NB4 (cell line): ENCODE data around the gene CYTH3.

ENCODE experiments used
- TF ChIP-seq, protein P1 (sequence below): IDR thresholded peaks from one replicate; pipeline ENCODE4 v1.5.1; 2012; ENCODE audit warnings: low read depth, low read length
- TF ChIP-seq, protein P2 (sequence below): IDR thresholded peaks from 2 replicates; pipeline ENCODE4 v1.6.1; 2011; ENCODE audit warnings: low read depth, low read length

DNA sequence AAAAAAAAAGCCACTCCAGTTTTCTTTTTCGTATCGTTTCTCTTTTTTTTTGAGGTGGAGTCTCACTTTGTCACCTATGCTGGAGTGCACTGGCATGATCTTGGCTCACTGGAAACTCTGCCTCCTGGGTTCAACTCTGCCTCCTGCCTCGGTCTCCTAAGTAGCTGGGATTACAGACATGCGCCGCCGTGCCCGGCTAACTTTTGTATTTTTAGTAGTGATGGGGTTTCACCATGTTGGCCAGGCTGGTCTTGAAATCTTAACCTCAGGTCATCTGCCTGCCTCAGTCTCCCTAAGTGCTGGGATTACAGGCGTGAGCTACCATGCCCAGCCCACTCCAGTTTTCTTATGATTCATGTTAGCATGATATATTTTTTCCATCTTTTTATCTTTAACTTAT lies 148.6 kb downstream of the CYTH3 start:
- TF ChIP-seq, protein P1, sequence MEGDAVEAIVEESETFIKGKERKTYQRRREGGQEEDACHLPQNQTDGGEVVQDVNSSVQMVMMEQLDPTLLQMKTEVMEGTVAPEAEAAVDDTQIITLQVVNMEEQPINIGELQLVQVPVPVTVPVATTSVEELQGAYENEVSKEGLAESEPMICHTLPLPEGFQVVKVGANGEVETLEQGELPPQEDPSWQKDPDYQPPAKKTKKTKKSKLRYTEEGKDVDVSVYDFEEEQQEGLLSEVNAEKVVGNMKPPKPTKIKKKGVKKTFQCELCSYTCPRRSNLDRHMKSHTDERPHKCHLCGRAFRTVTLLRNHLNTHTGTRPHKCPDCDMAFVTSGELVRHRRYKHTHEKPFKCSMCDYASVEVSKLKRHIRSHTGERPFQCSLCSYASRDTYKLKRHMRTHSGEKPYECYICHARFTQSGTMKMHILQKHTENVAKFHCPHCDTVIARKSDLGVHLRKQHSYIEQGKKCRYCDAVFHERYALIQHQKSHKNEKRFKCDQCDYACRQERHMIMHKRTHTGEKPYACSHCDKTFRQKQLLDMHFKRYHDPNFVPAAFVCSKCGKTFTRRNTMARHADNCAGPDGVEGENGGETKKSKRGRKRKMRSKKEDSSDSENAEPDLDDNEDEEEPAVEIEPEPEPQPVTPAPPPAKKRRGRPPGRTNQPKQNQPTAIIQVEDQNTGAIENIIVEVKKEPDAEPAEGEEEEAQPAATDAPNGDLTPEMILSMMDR: no peak
- TF ChIP-seq, protein P2, sequence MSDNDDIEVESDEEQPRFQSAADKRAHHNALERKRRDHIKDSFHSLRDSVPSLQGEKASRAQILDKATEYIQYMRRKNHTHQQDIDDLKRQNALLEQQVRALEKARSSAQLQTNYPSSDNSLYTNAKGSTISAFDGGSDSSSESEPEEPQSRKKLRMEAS: no peak
